Tibial artery (tissue), 4 donors: ENCODE data around the gene SCIN.
"Not testable (repeated sequence)": the region's sequence is repeated elsewhere in the genome, so short reads cannot be mapped to it uniquely, and the experiment has no call there.

Experiments used
- DNase-seq, 2 donors: peaks; one replicate each; pipeline ENCODE4 v3.0.0-alpha.2; 2019
- H3K27ac ChIP-seq, 2 donors: fragments of 200-600 bp; sonication (generic) in 1 of 2; 1 replicate in 1 of 2; 2 replicates in 1 of 2; pipeline ENCODE4 v1.5.1; 2018 to 2019; ENCODE audit warnings: mild to moderate bottlenecking in 1 of 2
- H3K27me3 ChIP-seq, 2 donors: fragments of 200-600 bp; sonication (generic) in 1 of 2; one replicate each; pipeline versions ENCODE4 v1.5.1 to v1.6.0; 2016 to 2019
- H3K36me3 ChIP-seq, 3 donors: fragments of 200-600 bp; sonication (generic) in 2 of 3; one replicate each; pipeline ENCODE4 v1.5.1; 2016 to 2019; ENCODE audit warnings: mild to moderate bottlenecking in 2 of 3
- H3K4me1 ChIP-seq, 4 donors: fragments of 200-600 bp; sonication (generic) in 2 of 4; 1 replicate in 3 of 4; 2 replicates in 1 of 4; pipeline ENCODE4 v1.5.1; 2016 to 2019
- H3K4me3 ChIP-seq, 2 donors: fragments of 200-600 bp; sonication (generic) in 1 of 2; 1 replicate in 1 of 2; 2 replicates in 1 of 2; pipeline ENCODE4 v1.5.1; 2018 to 2019; ENCODE audit warnings: mild to moderate bottlenecking in 2 of 2
- H3K9me3 ChIP-seq, 3 donors: fragments of 200-600 bp; sonication (generic) in 1 of 3; one replicate each; pipeline ENCODE4 v1.5.1; 2016 to 2019
- CTCF ChIP-seq, 2 experiments: fragments of 200-600 bp in 1 of 2; fragments of 450-650 bp in 1 of 2; IDR thresholded peaks; one replicate each; pipeline ENCODE4 v1.5.1; 2017 to 2019; ENCODE audit warnings: antibody characterized with exemption in 2 of 2, mild to moderate bottlenecking in 1 of 2, moderate library complexity in 1 of 2
- intact Hi-C: fragments of 100-400 bp; cut with DNase I; formaldehyde crosslinking; loops from one replicate; pipeline ENCODE4 v1.15.0; 2023; ENCODE audit warnings: low total_unique reads

The SCIN gene

GRCh38 chr7:12640299-12641096 lies 70.0 kb downstream of the SCIN start:
- no peak for DNase-seq
- no peaks in the 10 kb centered on the region for H3K27me3 ChIP-seq
- intact Hi-C loops = loop anchor here (5.0 kb wide), 1 partner anchor 622 kb away; no protein-coding TSS in a partner anchor
- H3K36me3 ChIP-seq = no peaks in the 10 kb centered on the region
- H3K4me1 ChIP-seq = no peaks in the 10 kb centered on the region
- TF ChIP-seq CTCF (IDR thresholded peaks at IDR 0.05) = no peak
- H3K27ac ChIP-seq = no peak overlapping the region
- H3K4me3 ChIP-seq = no peak overlapping the region
- H3K9me3 ChIP-seq = no peaks in the 10 kb centered on the region

GRCh38 chr7:12641196-12641595 lies 70.7 kb downstream of the SCIN start:
- no peak for DNase-seq
- H3K27me3 ChIP-seq = no peaks in the 10 kb centered on the region
- intact Hi-C loops = loop anchor here (5.0 kb wide), 1 partner anchor 621 kb away; no protein-coding TSS in a partner anchor
- no peaks in the 10 kb centered on the region for H3K36me3 ChIP-seq
- no peaks in the 10 kb centered on the region for H3K9me3 ChIP-seq
- H3K4me1 ChIP-seq = no peaks in the 10 kb centered on the region
- H3K4me3 ChIP-seq = no peak overlapping the region
- no peak overlapping the region for H3K27ac ChIP-seq
- no peak for TF ChIP-seq CTCF (IDR thresholded peaks at IDR 0.05)

- H3K9me3 ChIP-seq = no peaks in the 10 kb centered on the region
- H3K4me3 ChIP-seq = no peak overlapping the region
- H3K27me3 ChIP-seq = no peaks in the 10 kb centered on the region
- H3K36me3 ChIP-seq = no peaks in the 10 kb centered on the region
- H3K4me1 ChIP-seq = no peaks in the 10 kb centered on the region
- intact Hi-C loops = loop anchor here (5.0 kb wide), 1 partner anchor 620 kb away; no protein-coding TSS in a partner anchor
- no peak for TF ChIP-seq CTCF (IDR thresholded peaks at IDR 0.05)
- DNase-seq = no peak
- no peak overlapping the region for H3K27ac ChIP-seq
These were observed 72.0 kb downstream of the SCIN start for GRCh38 chr7:12642508-12642907.

- intact Hi-C loops = loop anchor here (5.0 kb wide), 1 partner anchor 619 kb away; no protein-coding TSS in a partner anchor
- Histone ChIP-seq H3K36me3 (no peaks in the 10 kb centered on the region), H3K9me3 (no peaks in the 10 kb centered on the region), H3K27me3 (no peaks in the 10 kb centered on the region), H3K4me3 (no peak overlapping the region), H3K27ac (no peak overlapping the region), H3K4me1 (no peaks in the 10 kb centered on the region)
- no peak for TF ChIP-seq CTCF (IDR thresholded peaks at IDR 0.05)
- no peak for DNase-seq
These were observed 72.6 kb downstream of the SCIN start for GRCh38 chr7:12643001-12643643.

- TF ChIP-seq CTCF (IDR thresholded peaks at IDR 0.05) = no peak
- Histone ChIP-seq H3K4me1 (no peaks in the 10 kb centered on the region), H3K27ac (no peak overlapping the region), H3K27me3 (no peaks in the 10 kb centered on the region), H3K9me3 (no peaks in the 10 kb centered on the region), H3K36me3 (no peaks in the 10 kb centered on the region), H3K4me3 (no peak overlapping the region)
- DNase-seq = no peak
- intact Hi-C loops = loop anchor here (5.0 kb wide), 1 partner anchor 619 kb away; no protein-coding TSS in a partner anchor
These were observed 73.1 kb downstream of the SCIN start for GRCh38 chr7:12643644-12644043.

GRCh38 chr7:12645212-12645611 lies 74.7 kb downstream of the SCIN start:
- DNase-seq, intact Hi-C loops, H3K4me1 ChIP-seq, H3K36me3 ChIP-seq, H3K4me3 ChIP-seq, H3K27ac ChIP-seq, H3K27me3 ChIP-seq, H3K9me3 ChIP-seq: not testable (repeated sequence)
